ENCODE results near the gene VTCN1.
A peak's percentile ranks its signal among the peaks of the same experiment; 100 is the strongest.
"Not testable (repeated sequence)": the region's sequence is repeated elsewhere in the genome, so short reads cannot be mapped to it uniquely, and the experiment has no call there.

The VTCN1 gene

GRCh38 chr1:117162816-117163215 lies 47.9 kb downstream of the VTCN1 start:
- no peak for DNase-seq

- no peak for DNase-seq
These were observed 48.8 kb downstream of the VTCN1 start for GRCh38 chr1:117161887-117162286.

DNA sequence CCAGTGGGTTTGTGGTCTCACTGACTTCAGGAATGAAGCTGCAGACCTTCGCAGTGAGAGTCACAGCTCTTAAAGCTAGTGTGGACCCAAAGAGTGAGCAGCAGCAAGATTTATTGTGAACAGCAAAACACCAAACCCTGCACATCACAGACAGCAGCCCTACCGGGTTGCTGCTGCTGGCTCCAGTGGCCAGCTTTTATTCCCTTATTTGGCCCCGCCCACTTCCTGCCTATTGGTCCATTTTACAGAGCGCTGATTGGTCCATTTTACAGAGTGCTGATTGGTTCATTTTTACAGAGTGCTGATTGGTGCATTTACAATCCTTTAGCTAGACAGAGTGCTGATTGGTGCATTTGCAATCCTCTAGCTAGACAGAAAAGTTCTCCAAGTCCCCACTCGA lies 59.4 kb downstream of the VTCN1 start:
- not testable (repeated sequence) for DNase-seq

- DNase-seq: no peak
These were observed 60.4 kb downstream of the VTCN1 start for GRCh38 chr1:117150316-117150715.

DNA sequence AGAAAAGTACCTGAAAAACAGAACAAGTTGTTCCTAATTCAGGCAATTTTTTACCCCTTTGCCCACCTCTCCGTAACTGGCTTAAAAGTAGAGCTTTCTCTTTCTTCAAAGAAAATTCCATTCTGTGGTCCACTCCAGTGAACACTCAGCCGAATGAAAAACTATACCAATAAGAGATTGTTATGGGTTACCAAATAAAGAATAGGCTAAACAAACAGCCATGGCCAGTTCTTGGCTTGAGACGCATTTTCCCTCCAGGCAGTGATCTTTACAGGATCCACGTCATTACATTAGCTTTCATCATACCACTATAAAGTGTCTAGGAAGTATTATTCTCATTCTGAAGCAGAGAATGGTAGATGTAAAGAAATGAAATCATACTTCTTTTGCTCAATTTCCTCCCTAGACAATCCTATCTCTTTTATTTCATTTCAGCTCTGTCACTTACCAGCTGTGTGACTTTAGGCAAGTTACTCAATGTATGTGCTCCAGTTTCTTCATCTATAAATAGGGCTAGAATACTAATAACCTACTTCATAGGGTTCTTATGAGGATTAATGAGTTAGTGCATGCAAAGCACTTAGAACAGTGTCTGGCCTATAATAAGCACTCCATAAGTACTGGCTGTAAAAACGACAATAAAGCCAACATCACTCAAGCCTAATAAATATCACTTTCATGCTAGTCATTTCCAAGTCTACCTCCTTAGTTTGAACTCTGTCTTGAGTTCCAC lies 62.7 kb downstream of the VTCN1 start:
- DNase-seq: no peak

DNA sequence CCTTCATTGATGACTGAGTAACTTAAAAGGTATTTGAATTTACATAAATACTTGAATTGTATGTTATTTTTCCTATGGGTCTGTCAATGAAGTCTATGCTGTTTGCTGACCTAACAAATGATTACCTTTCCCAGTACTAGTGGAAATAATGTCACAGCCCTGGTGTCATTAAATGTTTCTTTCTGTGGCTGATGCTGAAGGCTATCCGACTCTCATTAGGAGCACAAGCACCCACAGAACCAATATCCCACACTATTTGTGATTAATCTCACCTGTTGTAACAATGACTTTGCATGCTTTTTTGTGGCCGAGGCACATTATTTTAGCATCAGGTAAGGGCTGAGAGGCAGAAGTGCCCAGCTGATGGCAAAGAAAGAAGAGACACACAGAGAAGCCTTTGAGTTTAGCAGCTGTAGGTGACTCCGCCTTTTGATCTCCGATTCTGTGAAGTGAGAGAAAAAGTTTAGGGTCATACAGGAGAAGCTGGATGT lies 63.3 kb downstream of the VTCN1 start:
- DNase-seq: no peak

- no peak for DNase-seq
These were observed 64.0 kb downstream of the VTCN1 start for GRCh38 chr1:117146575-117147340.

GRCh38 chr1:117146072-117146471 lies 64.7 kb downstream of the VTCN1 start:
- DNase-seq: no peak

- DNase-seq: no peak
These were observed 66.9 kb downstream of the VTCN1 start for GRCh38 chr1:117143871-117144270.

DNA sequence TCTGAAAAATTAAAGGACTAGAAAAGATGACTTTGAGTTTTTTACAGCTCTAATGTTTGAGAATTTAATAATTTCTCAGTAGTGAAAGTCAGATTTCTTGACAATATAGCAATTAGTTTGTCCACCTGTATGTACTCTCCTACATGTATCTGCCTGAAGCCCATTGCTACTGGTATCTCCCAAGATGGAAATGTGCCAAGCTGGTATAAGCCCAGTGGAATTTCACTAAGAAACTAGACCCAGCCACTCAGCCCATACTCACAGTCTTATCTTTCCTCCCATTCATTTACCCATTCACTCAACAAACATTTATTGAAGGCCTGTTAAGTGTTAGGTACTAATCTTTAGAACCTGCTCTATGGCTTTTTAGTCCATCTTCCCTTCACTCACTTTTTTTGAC lies 67.6 kb downstream of the VTCN1 start:
- no peak for DNase-seq

DNA sequence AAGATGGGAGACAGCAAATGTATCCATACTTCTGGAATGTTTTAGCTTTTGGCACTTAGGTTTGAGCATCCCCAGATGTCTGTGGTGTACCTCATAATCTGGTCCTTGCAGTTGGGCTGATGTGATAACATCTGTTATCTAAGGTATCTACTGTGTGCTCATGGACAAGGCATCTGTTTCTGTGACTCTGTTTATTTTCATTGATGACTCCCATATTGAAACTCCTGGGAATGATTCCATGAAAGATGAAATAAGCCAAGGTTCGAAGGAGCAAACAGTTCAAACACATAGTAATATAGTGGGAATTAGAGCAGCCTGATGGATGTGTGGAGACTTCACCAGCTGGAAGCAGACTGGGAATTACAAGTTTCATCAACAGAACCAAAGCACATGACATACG lies 68.5 kb downstream of the VTCN1 start:
- no peak for DNase-seq

GRCh38 chr1:117138561-117138960 lies 72.2 kb downstream of the VTCN1 start:
- no peak for DNase-seq

GRCh38 chr1:117138106-117138505 lies 72.6 kb downstream of the VTCN1 start:
- no peak for DNase-seq

DNA sequence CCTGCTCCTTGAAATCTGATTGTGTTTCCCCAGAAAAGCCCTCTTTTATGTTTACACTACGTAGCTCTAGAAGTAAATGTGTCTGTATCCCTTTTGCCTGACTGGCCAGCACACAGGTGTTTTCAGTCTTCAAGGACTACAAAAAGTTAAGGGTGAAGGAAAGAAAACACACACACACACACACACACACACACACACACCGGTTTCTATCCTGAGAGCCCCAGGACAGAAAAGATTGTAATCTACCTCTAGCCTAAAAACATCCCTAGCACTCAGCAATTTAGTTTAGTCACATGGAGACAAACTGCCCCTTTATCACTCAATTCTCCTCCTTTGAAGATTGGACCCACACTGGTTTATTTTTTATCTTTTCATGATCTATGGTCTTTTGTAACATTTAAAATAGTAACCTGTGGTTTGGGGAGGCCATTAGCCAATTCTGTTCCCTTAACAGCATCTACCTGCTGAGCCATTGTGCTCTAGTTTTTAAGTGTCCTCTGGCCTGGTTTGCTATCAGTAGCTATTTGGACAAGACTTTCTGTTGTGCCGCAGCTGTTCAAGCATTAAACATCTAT lies 73.4 kb downstream of the VTCN1 start:
- no peak for DNase-seq

GRCh38 chr1:117136749-117137148 lies 74.0 kb downstream of the VTCN1 start:
- DNase-seq: no peak

DNA sequence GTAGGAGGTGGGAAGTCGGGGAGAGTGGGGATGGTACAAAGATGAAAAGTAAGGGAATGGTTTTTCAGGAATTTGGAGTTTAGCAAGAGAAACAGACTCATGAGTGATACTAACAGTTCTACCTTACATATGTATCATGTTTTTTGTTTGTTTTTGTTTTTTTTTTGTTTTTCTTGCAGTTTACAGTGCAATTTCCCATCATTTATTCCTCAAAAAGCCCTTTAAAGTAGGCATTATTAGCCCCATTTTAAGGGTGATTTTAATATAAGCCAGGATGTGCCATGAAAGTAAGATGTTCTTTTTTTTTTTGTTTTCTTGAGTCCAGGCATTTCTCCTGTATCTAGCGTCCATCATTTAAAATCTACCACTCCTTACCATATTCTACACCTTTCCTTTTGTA lies 75.4 kb downstream of the VTCN1 start:
- DNase-seq: no peak

GRCh38 chr1:117130526-117130925 lies 80.2 kb downstream of the VTCN1 start:
- no peak for DNase-seq

GRCh38 chr1:117128323-117129079 lies 82.2 kb downstream of the VTCN1 start:
- DNase-seq: peak; percentile 43

- no peak for DNase-seq
These were observed 82.9 kb downstream of the VTCN1 start for GRCh38 chr1:117127795-117128194.

GRCh38 chr1:117124661-117125060 lies 86.1 kb downstream of the VTCN1 start:
- no peak for DNase-seq

GRCh38 chr1:117123274-117123673 lies 87.5 kb downstream of the VTCN1 start:
- no peak for DNase-seq

GRCh38 chr1:117122330-117123025 lies 88.2 kb downstream of the VTCN1 start:
- DNase-seq: no peak

All from CD4-positive, alpha-beta T cell treated with Interleukin-12 subunit alpha and Interleukin-12 subunit beta, for 1 hour (primary cell).